Activated naive CD8-positive, alpha-beta T cell treated with anti-CD3 and anti-CD28 coated beads, Interleukin-2, amount 50 U/mL, for 24 hours (primary cell): Measurements from ENCODE around the gene MPO.

ENCODE experiments used
- ATAC-seq: fragments of 150-1000 bp; cut with Tn5 transposase; one replicate; pipeline ENCODE4 v1.10.0; 2021
- DNase-seq: peaks from one replicate; pipeline ENCODE4 v3.0.0; 2021
- H3K27ac Mint-ChIP-seq: one replicate; pipeline ENCODE4 v1.8.0; 2021; ENCODE audit warnings: mild to moderate bottlenecking, mixed read lengths
- H3K27me3 Mint-ChIP-seq: one replicate; pipeline ENCODE4 v1.8.0; 2021; ENCODE audit warnings: mixed read lengths
- H3K36me3 Mint-ChIP-seq: one replicate; pipeline ENCODE4 v1.8.0; 2021; ENCODE audit warnings: low read depth, mixed read lengths
- H3K4me1 Mint-ChIP-seq: one replicate; pipeline ENCODE4 v1.8.0; 2021; ENCODE audit warnings: mixed read lengths
- H3K4me3 Mint-ChIP-seq: one replicate; pipeline ENCODE4 v1.8.0; 2021; ENCODE audit warnings: mild to moderate bottlenecking, moderate library complexity, mixed read lengths
- H3K9me3 Mint-ChIP-seq: one replicate; pipeline ENCODE4 v1.8.0; 2021; ENCODE audit warnings: mixed read lengths

The MPO gene

GRCh38 chr17:58313815-58314705 lies 33.3 kb upstream of the MPO start:
- no peak overlapping the region for H3K27ac Mint-ChIP-seq
- no peaks in the 10 kb centered on the region for H3K9me3 Mint-ChIP-seq
- ATAC-seq (no peak), DNase-seq (no peak)
- no peaks in the 10 kb centered on the region for H3K27me3 Mint-ChIP-seq
- H3K36me3 Mint-ChIP-seq, result peaks cover 2% of the 10 kb centered on the region
- H3K4me1 Mint-ChIP-seq, result peaks cover 16% of the 10 kb centered on the region
- no peak overlapping the region for H3K4me3 Mint-ChIP-seq

DNA sequence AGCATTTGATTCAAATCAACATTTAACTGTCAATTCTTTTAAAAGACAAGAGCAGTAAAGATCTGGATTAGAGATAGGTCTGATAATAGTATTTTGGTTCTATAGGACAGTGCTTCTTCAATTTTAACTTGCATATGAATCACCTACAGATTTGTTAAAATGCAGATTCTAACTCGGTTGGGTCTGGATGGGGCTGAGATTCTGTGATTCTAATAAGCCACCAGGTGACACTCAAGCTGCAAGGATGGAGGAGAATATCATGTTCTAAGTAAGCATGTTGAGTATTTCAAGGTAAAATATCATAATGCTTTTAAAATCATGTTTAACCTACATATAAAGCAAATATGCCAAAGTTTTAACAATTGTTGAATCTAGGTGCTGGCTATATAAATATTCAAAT lies 32.1 kb upstream of the MPO start:
- peaks cover 8% of the 10 kb centered on the region for H3K4me1 Mint-ChIP-seq
- H3K27me3 Mint-ChIP-seq, result no peaks in the 10 kb centered on the region
- no peaks in the 10 kb centered on the region for H3K9me3 Mint-ChIP-seq
- no peak for DNase-seq
- peaks cover 3% of the 10 kb centered on the region for H3K36me3 Mint-ChIP-seq
- H3K4me3 Mint-ChIP-seq, result no peak overlapping the region
- ATAC-seq, result no peak
- no peak overlapping the region for H3K27ac Mint-ChIP-seq

- H3K9me3 Mint-ChIP-seq, result no peaks in the 10 kb centered on the region
- no peaks in the 10 kb centered on the region for H3K27me3 Mint-ChIP-seq
- no peak for DNase-seq
- no peak overlapping the region for H3K4me3 Mint-ChIP-seq
- H3K36me3 Mint-ChIP-seq, result peaks cover 3% of the 10 kb centered on the region
- no peak for ATAC-seq
- H3K27ac Mint-ChIP-seq, result no peak overlapping the region
- H3K4me1 Mint-ChIP-seq, result peaks cover 2% of the 10 kb centered on the region
Measured at GRCh38 chr17:58312021-58312630, 31.4 kb upstream of the MPO start.

GRCh38 chr17:58311429-58311894 lies 30.7 kb upstream of the MPO start:
- H3K36me3 Mint-ChIP-seq, result peaks cover 3% of the 10 kb centered on the region
- no peaks in the 10 kb centered on the region for H3K27me3 Mint-ChIP-seq
- DNase-seq (no peak), ATAC-seq (no peak)
- no peaks in the 10 kb centered on the region for H3K9me3 Mint-ChIP-seq
- no peak overlapping the region for H3K27ac Mint-ChIP-seq
- H3K4me3 Mint-ChIP-seq, result no peak overlapping the region
- no peaks in the 10 kb centered on the region for H3K4me1 Mint-ChIP-seq

DNA sequence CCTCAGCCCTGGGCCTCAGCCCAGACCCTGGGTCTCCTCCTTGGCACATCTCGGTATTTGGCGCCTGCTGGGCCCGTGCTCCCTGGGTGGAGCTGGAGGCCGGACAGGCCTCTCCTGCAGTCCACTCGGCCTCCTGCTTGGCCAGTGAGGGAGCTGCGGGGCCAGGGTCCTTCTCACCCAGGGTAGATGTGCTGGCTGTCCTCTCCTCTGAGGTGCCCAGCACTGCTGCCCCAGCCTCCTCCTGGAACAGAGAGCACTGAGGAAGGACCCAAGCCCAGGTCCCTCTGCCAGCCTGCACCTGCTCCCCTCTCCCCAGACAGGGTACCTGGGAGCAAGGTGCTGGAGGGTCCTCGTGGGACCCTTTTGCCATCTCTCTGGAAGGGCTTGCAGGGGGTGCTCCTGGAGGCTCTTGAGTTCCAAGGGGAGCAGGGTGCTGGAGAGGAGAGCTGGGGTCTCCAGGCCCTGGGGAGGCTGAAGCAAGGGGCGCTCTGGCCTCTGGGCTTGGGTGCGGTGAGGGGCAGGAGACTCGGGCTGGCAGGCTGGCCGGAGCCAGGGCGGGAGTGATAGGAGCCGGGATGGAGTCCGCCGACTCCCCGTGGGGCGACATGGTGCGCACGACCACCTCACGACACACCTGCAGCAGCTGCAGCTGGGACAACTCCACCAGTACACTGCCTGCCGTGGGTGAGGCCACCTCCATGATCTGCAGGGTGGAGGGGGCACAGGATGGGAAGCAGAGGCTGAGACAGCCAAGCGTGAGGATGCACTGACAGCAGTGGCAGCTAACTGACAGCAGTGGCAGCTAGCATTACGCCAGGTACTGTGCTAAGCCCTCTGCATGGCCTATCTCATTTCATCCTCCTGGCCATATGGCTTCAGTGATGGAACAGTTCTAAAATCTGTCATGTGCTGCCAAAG lies 30.0 kb upstream of the MPO start:
- Mint-ChIP-seq H3K9me3 (no peaks in the 10 kb centered on the region), H3K36me3 (peaks cover 3% of the 10 kb centered on the region), H3K4me3 (no peak overlapping the region), H3K27me3 (no peaks in the 10 kb centered on the region), H3K4me1 (no peaks in the 10 kb centered on the region), H3K27ac (no peak overlapping the region)
- no peak for ATAC-seq
- DNase-seq, result no peak

GRCh38 chr17:58309918-58310259 lies 29.2 kb upstream of the MPO start:
- Mint-ChIP-seq H3K27me3 (no peaks in the 10 kb centered on the region), H3K36me3 (peaks cover 3% of the 10 kb centered on the region), H3K9me3 (no peaks in the 10 kb centered on the region), H3K4me3 (no peak overlapping the region), H3K27ac (no peak overlapping the region), H3K4me1 (no peaks in the 10 kb centered on the region)
- DNase-seq (no peak), ATAC-seq (no peak)

- Mint-ChIP-seq H3K27me3 (no peaks in the 10 kb centered on the region), H3K4me3 (no peak overlapping the region), H3K27ac (no peak overlapping the region), H3K9me3 (no peaks in the 10 kb centered on the region), H3K4me1 (no peaks in the 10 kb centered on the region), H3K36me3 (peaks cover 3% of the 10 kb centered on the region)
- ATAC-seq, result no peak
- DNase-seq, result no peak
Measured at GRCh38 chr17:58308985-58309917, 28.5 kb upstream of the MPO start.

DNA sequence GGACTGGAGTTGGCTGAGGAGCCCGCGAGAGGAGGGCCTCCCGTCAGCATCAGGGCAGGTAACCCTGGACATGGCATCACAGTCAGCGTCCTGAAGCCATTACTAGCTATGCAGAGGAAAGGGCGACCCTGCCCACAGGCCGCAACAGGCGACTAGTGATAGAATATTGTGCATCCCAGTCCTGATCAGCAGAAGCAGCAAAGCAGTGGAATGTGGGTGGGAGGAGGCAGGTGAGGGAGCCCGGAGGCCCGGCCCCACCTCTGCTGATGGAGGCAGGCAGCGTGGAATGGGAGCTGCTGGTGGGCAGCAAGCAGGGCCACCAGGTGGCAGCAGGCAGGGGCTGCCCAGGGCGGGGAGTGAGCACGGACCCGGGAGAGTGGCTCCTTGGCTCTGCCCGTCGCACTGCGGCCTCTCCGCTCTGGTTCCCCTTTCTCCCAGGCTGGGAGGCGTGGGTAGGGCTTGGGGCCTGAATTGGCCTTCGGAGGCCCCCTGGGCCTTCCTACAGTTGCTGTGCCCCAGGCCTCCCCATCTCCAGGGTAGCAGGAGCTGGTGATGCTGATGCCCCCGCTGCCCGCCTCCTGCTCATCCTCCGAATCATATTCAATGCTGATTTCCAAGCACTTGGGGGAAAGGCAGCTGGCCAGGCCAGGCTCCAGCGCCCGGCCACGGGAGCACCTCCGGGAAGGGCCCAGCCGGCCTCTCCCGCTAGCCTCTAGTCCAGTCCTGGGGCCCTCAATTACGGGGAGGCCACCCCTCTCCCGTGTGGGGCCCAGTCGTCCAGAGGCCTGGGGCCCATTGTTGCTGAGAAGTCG lies 27.6 kb upstream of the MPO start:
- DNase-seq, result no peak
- no peaks in the 10 kb centered on the region for H3K9me3 Mint-ChIP-seq
- peaks cover 3% of the 10 kb centered on the region for H3K36me3 Mint-ChIP-seq
- no peak overlapping the region for H3K27ac Mint-ChIP-seq
- no peak overlapping the region for H3K4me3 Mint-ChIP-seq
- H3K4me1 Mint-ChIP-seq, result no peaks in the 10 kb centered on the region
- H3K27me3 Mint-ChIP-seq, result no peaks in the 10 kb centered on the region
- ATAC-seq, result no peak

- Mint-ChIP-seq H3K27ac (peak overlapping the region; percentile 19), H3K4me1 (no peaks in the 10 kb centered on the region), H3K4me3 (no peak overlapping the region), H3K9me3 (no peaks in the 10 kb centered on the region), H3K27me3 (no peaks in the 10 kb centered on the region), H3K36me3 (peaks cover 3% of the 10 kb centered on the region)
- no peak for DNase-seq
- no peak for ATAC-seq
Measured at GRCh38 chr17:58307468-58308172, 26.9 kb upstream of the MPO start.

DNA sequence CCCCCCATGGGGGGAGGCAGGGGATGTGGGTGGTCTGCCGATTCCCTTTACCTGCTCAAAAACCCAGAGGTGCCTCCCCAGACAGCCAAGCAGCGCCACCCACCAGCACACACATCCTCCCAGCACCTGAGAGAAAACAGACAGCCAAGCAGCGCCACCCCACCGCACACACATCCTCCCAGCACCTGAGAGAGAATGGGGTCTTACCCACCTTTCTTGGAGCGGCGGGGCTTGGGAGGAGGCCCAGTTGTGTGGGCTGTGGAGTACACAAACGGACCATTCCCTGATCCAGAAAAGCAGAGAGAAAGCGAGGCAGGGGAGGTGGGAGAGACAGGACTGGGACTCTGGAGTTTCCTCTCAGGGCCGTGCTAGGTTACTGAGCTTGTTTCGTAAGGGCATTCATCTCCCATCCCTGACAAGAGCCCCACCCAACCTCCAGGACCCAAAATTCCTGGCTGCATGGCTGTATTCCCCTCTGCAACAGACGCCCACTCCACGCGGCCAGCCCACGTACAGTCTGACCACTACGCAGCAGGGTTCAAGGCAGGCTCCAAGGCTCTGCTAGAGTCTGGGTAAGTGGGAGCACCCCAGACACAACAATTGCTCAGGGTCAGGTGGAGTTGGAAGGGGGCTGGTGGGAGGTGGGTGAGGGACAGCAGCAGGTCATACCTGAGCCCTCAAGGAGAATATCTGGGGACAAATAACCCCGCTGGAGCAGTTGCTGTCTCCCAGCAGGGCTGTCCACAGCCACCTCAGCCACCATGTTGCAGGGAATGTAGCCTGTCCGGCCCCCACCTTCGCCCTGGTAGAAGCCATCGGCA lies 25.6 kb upstream of the MPO start:
- ATAC-seq (no peak), DNase-seq (no peak)
- peaks cover 3% of the 10 kb centered on the region for H3K36me3 Mint-ChIP-seq
- no peaks in the 10 kb centered on the region for H3K9me3 Mint-ChIP-seq
- H3K27ac Mint-ChIP-seq, result no peak overlapping the region
- H3K4me1 Mint-ChIP-seq, result no peaks in the 10 kb centered on the region
- no peak overlapping the region for H3K4me3 Mint-ChIP-seq
- no peaks in the 10 kb centered on the region for H3K27me3 Mint-ChIP-seq

DNA sequence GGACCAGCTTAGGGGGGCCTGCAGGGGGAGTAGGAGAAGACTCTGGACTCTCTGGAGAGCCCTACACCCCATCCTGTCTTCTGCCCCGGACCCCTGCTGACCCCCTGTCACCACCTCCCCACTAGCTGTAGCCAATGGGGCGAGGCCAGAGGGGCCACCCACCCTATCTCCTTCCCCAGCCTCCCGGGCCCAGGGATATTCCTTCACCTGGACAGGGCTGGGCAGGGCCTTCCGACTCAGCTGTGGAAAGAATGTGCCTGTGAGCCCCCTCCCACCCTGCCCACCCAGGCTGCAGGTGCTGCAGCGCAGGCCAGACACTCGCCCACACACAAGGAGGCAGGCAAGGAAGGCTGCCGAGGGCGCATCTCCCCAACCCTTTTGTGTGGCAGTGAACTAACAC lies 24.9 kb upstream of the MPO start:
- no peaks in the 10 kb centered on the region for H3K27me3 Mint-ChIP-seq
- peaks cover 3% of the 10 kb centered on the region for H3K36me3 Mint-ChIP-seq
- DNase-seq (no peak), ATAC-seq (no peak)
- H3K4me1 Mint-ChIP-seq, result no peaks in the 10 kb centered on the region
- H3K9me3 Mint-ChIP-seq, result no peaks in the 10 kb centered on the region
- no peak overlapping the region for H3K4me3 Mint-ChIP-seq
- H3K27ac Mint-ChIP-seq, result no peak overlapping the region

DNA sequence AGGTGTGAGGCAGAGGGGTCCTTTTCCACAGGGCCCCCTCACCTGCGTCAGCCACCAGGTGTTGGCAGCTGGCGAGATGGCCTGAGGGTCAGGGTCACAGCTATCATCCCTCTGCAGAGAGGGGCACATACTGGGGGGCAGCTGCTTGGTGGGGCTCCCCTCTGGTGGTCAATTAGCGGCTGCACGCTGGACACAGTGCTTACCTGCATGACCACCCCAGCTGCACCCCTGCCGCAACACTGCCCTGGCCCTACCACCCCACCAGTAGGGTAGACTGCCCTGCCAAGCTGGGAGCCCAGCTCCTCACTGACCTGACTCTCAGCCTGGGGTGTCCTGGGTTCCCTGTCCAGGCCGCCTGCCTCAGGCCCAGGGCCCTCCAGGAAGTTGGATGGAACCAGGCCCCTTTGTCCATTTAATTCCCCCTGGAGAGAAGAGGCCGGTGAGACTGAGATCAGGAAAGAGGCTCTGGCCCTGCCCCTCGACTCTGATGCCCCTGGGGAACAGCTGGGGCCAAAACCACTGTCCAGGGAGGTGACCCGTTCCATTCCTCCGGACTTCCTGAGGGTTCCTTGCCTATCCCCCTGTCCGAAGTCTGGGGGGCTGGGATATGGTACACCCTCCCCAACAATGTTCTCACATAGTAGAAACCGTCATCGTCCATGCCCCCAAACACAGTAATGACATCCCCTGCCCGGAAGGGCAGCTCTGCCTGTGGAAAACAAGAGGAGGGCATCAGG lies 24.2 kb upstream of the MPO start:
- Mint-ChIP-seq H3K9me3 (no peaks in the 10 kb centered on the region), H3K4me1 (no peaks in the 10 kb centered on the region), H3K27me3 (no peaks in the 10 kb centered on the region), H3K4me3 (no peak overlapping the region), H3K36me3 (peaks cover 3% of the 10 kb centered on the region), H3K27ac (no peak overlapping the region)
- ATAC-seq, result no peak
- no peak for DNase-seq
